ENCODE results near the gene FICD.

DNA sequence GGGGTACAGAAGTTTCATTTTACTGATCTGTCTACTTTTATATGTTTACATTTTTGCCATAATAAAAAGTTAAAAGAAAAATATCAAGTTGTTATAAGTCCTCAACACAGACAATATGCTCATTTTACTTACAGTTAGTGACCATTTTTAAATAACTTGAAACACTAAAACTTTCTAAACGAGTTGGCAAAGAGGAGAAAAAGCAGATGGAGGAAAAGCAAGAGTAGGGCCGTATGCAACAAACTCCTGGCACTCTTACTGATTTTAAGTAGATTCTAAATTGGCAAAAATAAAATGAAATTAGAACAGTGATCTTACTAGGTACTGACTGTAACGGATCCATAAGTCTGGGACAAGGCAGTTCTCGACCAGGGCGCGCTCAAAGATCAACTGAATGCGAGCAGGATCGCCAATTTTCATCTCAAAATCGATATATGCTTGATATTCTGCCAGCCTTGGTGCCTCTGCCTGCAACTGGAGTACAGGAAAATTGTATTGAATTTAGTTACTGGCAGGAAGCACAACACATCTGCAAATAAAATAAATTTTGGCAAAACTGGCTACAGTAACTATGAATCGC lies 23.6 kb downstream of the FICD start:
- TF ChIP-seq NFIX (CRISPR knock-in tag; IDR thresholded peaks at IDR 0.05; ENCODE audit: low read depth) (no peak), NCOA1 (IDR thresholded peaks at IDR 0.05; ENCODE audit: low read depth) (no peak), ZNF274 (IDR thresholded peaks at IDR 0.05; ENCODE audit: borderline replicate concordance, low read depth, low read length) (no peak), GABPA (tag; conservative IDR thresholded peaks at IDR 0.05; ENCODE audit: low read depth) (no peak), ZFP30 (CRISPR knock-in tag; IDR thresholded peaks at IDR 0.05; ENCODE audit: borderline replicate concordance) (no peak), CBX8 (IDR thresholded peaks at IDR 0.05; ENCODE audit: borderline replicate concordance, extremely low read depth, low read depth, low read length, poor library complexity, severe bottlenecking) (no peak), ZNF197 (CRISPR knock-in tag; IDR thresholded peaks at IDR 0.05; ENCODE audit: low read depth) (no peak), EZH2 (IDR thresholded peaks at IDR 0.05; ENCODE audit: borderline replicate concordance, low read depth, low read length) (no peak), KLF10 (CRISPR knock-in tag; IDR thresholded peaks at IDR 0.05) (no peak), ZNF124 (CRISPR knock-in tag; IDR thresholded peaks at IDR 0.05) (no peak), JUNB (CRISPR knock-in tag; conservative IDR thresholded peaks at IDR 0.05) (no peak), PTRF (tag; IDR thresholded peaks at IDR 0.05) (no peak), GATAD2A (IDR thresholded peaks at IDR 0.05) (no peak)
- TF ChIP-seq, protein P1, sequence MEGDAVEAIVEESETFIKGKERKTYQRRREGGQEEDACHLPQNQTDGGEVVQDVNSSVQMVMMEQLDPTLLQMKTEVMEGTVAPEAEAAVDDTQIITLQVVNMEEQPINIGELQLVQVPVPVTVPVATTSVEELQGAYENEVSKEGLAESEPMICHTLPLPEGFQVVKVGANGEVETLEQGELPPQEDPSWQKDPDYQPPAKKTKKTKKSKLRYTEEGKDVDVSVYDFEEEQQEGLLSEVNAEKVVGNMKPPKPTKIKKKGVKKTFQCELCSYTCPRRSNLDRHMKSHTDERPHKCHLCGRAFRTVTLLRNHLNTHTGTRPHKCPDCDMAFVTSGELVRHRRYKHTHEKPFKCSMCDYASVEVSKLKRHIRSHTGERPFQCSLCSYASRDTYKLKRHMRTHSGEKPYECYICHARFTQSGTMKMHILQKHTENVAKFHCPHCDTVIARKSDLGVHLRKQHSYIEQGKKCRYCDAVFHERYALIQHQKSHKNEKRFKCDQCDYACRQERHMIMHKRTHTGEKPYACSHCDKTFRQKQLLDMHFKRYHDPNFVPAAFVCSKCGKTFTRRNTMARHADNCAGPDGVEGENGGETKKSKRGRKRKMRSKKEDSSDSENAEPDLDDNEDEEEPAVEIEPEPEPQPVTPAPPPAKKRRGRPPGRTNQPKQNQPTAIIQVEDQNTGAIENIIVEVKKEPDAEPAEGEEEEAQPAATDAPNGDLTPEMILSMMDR (IDR thresholded peaks at IDR 0.05 in 2 of 3, conservative IDR thresholded peaks at IDR 0.05 in 1 of 3; ENCODE audit: insufficient read depth in 2 of 3, low read depth in 1 of 3, low read length in 3 of 3): no peak

Data from K562 (cell line).